ENCODE results near the gene LGALS7B. TPM values are rescaled to one million over a fixed set of nuclear protein-coding genes. Genes with fewer than 3 reads are reported as not detected.

The LGALS7B gene
- total and polyA plus RNA-seq, 8 donors = 0.38 TPM; not detected in 7

GRCh38 chr19:38741670-38742069 is 47.3 kb upstream of the LGALS7B start:
- TF ChIP-seq CTCF (IDR thresholded peaks at IDR 0.05) = no peak
- intact Hi-C loops (cut with DNase I) = no loop called here
- FAIRE-seq = no peak
- no peaks in the 10 kb centered on the region for H3K4me1 ChIP-seq
- no peaks in the 10 kb centered on the region for H3K36me3 ChIP-seq
- ATAC-seq = no peak
- DNase-seq = no peak
- no peak overlapping the region for H3K4me3 ChIP-seq
- no peaks in the 10 kb centered on the region for H3K9me3 ChIP-seq
- H3K27ac ChIP-seq = no peak overlapping the region
- WGBS, 2 donors = 97% methylated on average over 14 to 15 of the region's 15 CpGs
- no peaks in the 10 kb centered on the region for H3K27me3 ChIP-seq

- H3K9me3 ChIP-seq = no peaks in the 10 kb centered on the region
- 93 to 97% methylated on average over 9 of the region's 9 CpGs for WGBS, 2 donors
- H3K4me3 ChIP-seq = no peak overlapping the region
- no peaks in the 10 kb centered on the region for H3K4me1 ChIP-seq
- no peaks in the 10 kb centered on the region for H3K36me3 ChIP-seq
- intact Hi-C loops (cut with DNase I) = no loop called here
- no peak for TF ChIP-seq CTCF (IDR thresholded peaks at IDR 0.05)
- FAIRE-seq (no peak), DNase-seq (no peak), ATAC-seq (no peak)
- H3K27ac ChIP-seq = no peak overlapping the region
- no peaks in the 10 kb centered on the region for H3K27me3 ChIP-seq
Measured at GRCh38 chr19:38742296-38742695, 46.7 kb upstream of the LGALS7B start.

GRCh38 chr19:38742906-38743305 is 46.1 kb upstream of the LGALS7B start:
- Histone ChIP-seq H3K27me3 (no peaks in the 10 kb centered on the region), H3K27ac (no peak overlapping the region), H3K4me1 (no peaks in the 10 kb centered on the region), H3K36me3 (no peaks in the 10 kb centered on the region), H3K9me3 (no peaks in the 10 kb centered on the region), H3K4me3 (no peak overlapping the region)
- intact Hi-C loops (cut with DNase I) = no loop called here
- no peak for TF ChIP-seq CTCF (IDR thresholded peaks at IDR 0.05)
- no peak for DNase-seq
- ATAC-seq = no peak
- FAIRE-seq = no peak
- WGBS, 2 donors = 85 to 94% methylated on average over 6 of the region's 6 CpGs

GRCh38 chr19:38743394-38744297 is 45.4 kb upstream of the LGALS7B start:
- H3K27me3 ChIP-seq = no peaks in the 10 kb centered on the region
- ATAC-seq = no peak
- H3K4me3 ChIP-seq = no peak overlapping the region
- peak in 1 of 6 donors; percentile 62 for DNase-seq
- H3K9me3 ChIP-seq = no peaks in the 10 kb centered on the region
- no peaks in the 10 kb centered on the region for H3K4me1 ChIP-seq
- TF ChIP-seq CTCF (IDR thresholded peaks at IDR 0.05) = no peak
- intact Hi-C loops (cut with DNase I) = no loop called here
- no peaks in the 10 kb centered on the region for H3K36me3 ChIP-seq
- FAIRE-seq = no peak
- WGBS, 2 donors = 86 to 87% methylated on average over 18 to 20 of the region's 20 CpGs
- H3K27ac ChIP-seq = no peak overlapping the region

GRCh38 chr19:38744298-38744681 is 44.7 kb upstream of the LGALS7B start, which contains the start of gene CAPN12:
TSS of gene CAPN12 (minus strand) at chr19:38744474. CDS start at chr19:38744165, 309 bp downstream.
- no peaks in the 10 kb centered on the region for H3K4me1 ChIP-seq
- 89 to 92% methylated on average over 10 of the region's 10 CpGs for WGBS, 2 donors
- H3K4me3 ChIP-seq = no peak within 1 kb of the TSS
- ATAC-seq (no peak), DNase-seq (no peak), FAIRE-seq (no peak)
- H3K9me3 ChIP-seq = no peaks in the 10 kb centered on the region
- no peaks in the 10 kb centered on the region for H3K36me3 ChIP-seq
- no peak within 1 kb of the TSS for H3K27ac ChIP-seq
- intact Hi-C loops (cut with DNase I) = no loop called here
- H3K27me3 ChIP-seq = no peaks in the 10 kb centered on the region
- TF ChIP-seq CTCF (IDR thresholded peaks at IDR 0.05) = no peak

Data from pancreas (tissue), 10 donors.